ENCODE results near the gene GCA. TPM values are rescaled to one million over a fixed set of nuclear protein-coding genes. Genes with fewer than 3 reads are reported as not detected.

GCA gene
- total and polyA plus RNA-seq, 2 donors from 2014 or later: 25.3 to 45.6 TPM

DNA sequence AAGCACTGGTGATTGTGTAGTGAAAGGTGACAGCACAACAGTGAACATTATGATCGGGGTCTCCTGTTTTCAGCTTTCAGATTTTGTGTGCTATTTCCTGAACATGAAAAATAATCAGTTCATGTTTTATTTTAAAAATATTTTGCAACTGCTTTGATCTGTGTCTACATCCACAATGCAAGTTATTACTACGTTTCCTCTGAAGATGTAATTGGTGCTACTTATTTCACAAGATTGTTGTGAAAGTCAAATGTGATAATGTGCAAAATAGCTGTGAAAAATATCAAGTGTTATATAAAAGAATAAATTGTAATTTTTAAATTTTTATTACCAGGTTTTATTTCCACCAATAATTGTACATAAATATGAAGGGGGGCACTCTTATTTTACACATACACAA lies 6.1 kb upstream of the GCA start:
- TF ChIP-seq, protein P1, sequence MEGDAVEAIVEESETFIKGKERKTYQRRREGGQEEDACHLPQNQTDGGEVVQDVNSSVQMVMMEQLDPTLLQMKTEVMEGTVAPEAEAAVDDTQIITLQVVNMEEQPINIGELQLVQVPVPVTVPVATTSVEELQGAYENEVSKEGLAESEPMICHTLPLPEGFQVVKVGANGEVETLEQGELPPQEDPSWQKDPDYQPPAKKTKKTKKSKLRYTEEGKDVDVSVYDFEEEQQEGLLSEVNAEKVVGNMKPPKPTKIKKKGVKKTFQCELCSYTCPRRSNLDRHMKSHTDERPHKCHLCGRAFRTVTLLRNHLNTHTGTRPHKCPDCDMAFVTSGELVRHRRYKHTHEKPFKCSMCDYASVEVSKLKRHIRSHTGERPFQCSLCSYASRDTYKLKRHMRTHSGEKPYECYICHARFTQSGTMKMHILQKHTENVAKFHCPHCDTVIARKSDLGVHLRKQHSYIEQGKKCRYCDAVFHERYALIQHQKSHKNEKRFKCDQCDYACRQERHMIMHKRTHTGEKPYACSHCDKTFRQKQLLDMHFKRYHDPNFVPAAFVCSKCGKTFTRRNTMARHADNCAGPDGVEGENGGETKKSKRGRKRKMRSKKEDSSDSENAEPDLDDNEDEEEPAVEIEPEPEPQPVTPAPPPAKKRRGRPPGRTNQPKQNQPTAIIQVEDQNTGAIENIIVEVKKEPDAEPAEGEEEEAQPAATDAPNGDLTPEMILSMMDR (IDR thresholded peaks at IDR 0.05; ENCODE audit: borderline replicate concordance, extremely low read depth, insufficient read depth): no peak
- H3K4me1 ChIP-seq (ENCODE audit: control insufficient read depth in 2 of 3, insufficient read depth in 2 of 3, low read depth in 1 of 3, low read length in 3 of 3): no peaks in the 10 kb centered on the region
- FAIRE-seq (no peak), DNase-seq (no peak)
- no peaks in the 10 kb centered on the region for H3K9me3 ChIP-seq (ENCODE audit: control insufficient read depth in 2 of 3, insufficient read depth in 1 of 3, low read length in 3 of 3)
- intact Hi-C loops (cut with DNase I): no loop called here
- H3K27me3 ChIP-seq (ENCODE audit: control insufficient read depth, insufficient read depth, low read length): no peaks in the 10 kb centered on the region
- no peaks in the 10 kb centered on the region for H3K36me3 ChIP-seq (ENCODE audit: control insufficient read depth in 2 of 3, insufficient read depth in 3 of 3, low read length in 3 of 3)
- no peak overlapping the region for H3K9ac ChIP-seq (ENCODE audit: low read length in 3 of 3)
- H3K4me3 ChIP-seq (ENCODE audit: low read length in 3 of 3): no peak overlapping the region
- no peak overlapping the region for H3K27ac ChIP-seq (ENCODE audit: low read depth in 2 of 2, low read length in 2 of 2)

DNA sequence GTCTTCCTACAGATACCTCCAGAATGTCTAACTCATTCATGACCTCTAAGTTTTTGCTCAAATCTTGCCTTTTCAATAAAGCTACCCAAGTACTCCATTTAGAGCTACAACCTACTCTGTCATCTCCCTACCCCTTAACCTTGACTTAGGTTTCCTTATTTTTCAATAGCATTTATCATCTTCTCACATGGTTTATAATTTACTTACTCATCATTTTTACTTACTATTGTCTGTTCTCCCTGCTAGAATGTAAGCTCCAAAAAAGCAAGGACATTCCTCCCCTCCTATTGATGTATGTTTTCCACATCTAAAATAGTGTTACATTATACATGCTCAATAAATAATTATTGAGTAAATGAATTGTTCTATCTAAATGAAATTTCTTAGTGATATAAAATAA lies 3.1 kb upstream of the GCA start:
- intact Hi-C loops (cut with DNase I): no loop called here
- FAIRE-seq: no peak

DNA sequence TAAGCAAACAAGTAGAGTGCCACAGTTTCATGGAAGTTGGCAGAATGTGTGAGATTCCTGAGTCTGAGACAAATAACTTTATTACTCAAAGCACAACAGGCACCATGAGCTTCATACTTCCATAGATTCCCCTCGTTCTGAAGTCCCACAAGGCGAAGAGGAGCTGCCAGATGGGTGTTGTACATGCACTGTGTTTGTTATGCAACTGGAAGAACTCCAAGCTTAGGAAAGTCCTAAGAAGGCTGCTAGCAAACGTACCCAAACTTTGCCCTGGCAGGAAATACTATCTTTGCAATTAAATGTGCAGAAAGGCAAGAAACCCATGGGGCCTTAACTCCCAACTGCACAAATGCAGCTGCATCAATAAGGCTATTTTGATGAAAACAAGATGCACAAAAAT lies 1.6 kb upstream of the GCA start:
- Histone ChIP-seq H3K27ac (ENCODE audit: low read depth in 2 of 2, low read length in 2 of 2) (no peak overlapping the region), H3K4me3 (ENCODE audit: low read length in 3 of 3) (no peak overlapping the region), H3K9me3 (ENCODE audit: control insufficient read depth in 2 of 3, insufficient read depth in 1 of 3, low read length in 3 of 3) (no peaks in the 10 kb centered on the region), H3K27me3 (ENCODE audit: control insufficient read depth, insufficient read depth, low read length) (no peaks in the 10 kb centered on the region), H3K36me3 (ENCODE audit: control insufficient read depth in 2 of 3, insufficient read depth in 3 of 3, low read length in 3 of 3) (no peaks in the 10 kb centered on the region), H3K9ac (ENCODE audit: low read length in 3 of 3) (no peak overlapping the region), H3K4me1 (ENCODE audit: control insufficient read depth in 2 of 3, insufficient read depth in 2 of 3, low read depth in 1 of 3, low read length in 3 of 3) (peaks cover 0 to 6% (median 0%) of the 10 kb centered on the region in 3 donors)
- intact Hi-C loops (cut with DNase I): no loop called here
- FAIRE-seq (no peak), DNase-seq (no peak)
- TF ChIP-seq, protein P1 (IDR thresholded peaks at IDR 0.05; ENCODE audit: borderline replicate concordance, extremely low read depth, insufficient read depth): no peak

More for the DNA sequence above, 3.1 kb upstream of the GCA start:
- TF ChIP-seq, protein P1 (IDR thresholded peaks at IDR 0.05; ENCODE audit: borderline replicate concordance, extremely low read depth, insufficient read depth): no peak
- Histone ChIP-seq H3K4me1 (ENCODE audit: control insufficient read depth in 2 of 3, insufficient read depth in 2 of 3, low read depth in 1 of 3, low read length in 3 of 3) (peaks cover 0 to 6% (median 0%) of the 10 kb centered on the region in 3 donors), H3K27me3 (ENCODE audit: control insufficient read depth, insufficient read depth, low read length) (no peaks in the 10 kb centered on the region), H3K9me3 (ENCODE audit: control insufficient read depth in 2 of 3, insufficient read depth in 1 of 3, low read length in 3 of 3) (no peaks in the 10 kb centered on the region), H3K27ac (ENCODE audit: low read depth in 2 of 2, low read length in 2 of 2) (no peak overlapping the region), H3K9ac (ENCODE audit: low read length in 3 of 3) (no peak overlapping the region), H3K36me3 (ENCODE audit: control insufficient read depth in 2 of 3, insufficient read depth in 3 of 3, low read length in 3 of 3) (no peaks in the 10 kb centered on the region), H3K4me3 (ENCODE audit: low read length in 3 of 3) (no peak overlapping the region)
- no peak for DNase-seq

DNA sequence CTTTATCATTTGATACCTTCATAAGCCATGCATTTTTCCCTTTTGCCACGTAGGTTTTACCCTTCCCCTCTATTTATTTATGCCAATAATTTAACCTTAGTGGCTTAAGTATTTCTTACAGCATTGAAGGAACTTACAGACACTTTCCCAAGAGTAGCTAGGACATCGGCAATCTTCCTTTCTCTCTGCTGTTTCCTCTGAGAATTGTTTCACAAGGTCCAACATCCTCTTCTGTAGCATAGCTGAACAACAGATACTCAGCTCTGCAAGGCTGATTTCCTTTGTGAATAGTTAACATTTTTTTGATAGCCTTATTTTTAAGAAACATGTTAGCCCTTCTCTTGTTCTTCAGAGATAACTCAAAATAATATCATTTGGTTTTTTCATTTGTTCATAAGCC lies 1.1 kb upstream of the GCA start:
- intact Hi-C loops (cut with DNase I): no loop called here
- Histone ChIP-seq H3K9ac (ENCODE audit: low read length in 3 of 3) (no peak overlapping the region), H3K36me3 (ENCODE audit: control insufficient read depth in 2 of 3, insufficient read depth in 3 of 3, low read length in 3 of 3) (no peaks in the 10 kb centered on the region), H3K27ac (ENCODE audit: low read depth in 2 of 2, low read length in 2 of 2) (no peak overlapping the region), H3K4me3 (ENCODE audit: low read length in 3 of 3) (no peak overlapping the region), H3K27me3 (ENCODE audit: control insufficient read depth, insufficient read depth, low read length) (no peaks in the 10 kb centered on the region), H3K9me3 (ENCODE audit: control insufficient read depth in 2 of 3, insufficient read depth in 1 of 3, low read length in 3 of 3) (no peaks in the 10 kb centered on the region), H3K4me1 (ENCODE audit: control insufficient read depth in 2 of 3, insufficient read depth in 2 of 3, low read depth in 1 of 3, low read length in 3 of 3) (peaks cover 0 to 6% (median 0%) of the 10 kb centered on the region in 3 donors)
- FAIRE-seq: no peak
- TF ChIP-seq, protein P1 (IDR thresholded peaks at IDR 0.05; ENCODE audit: borderline replicate concordance, extremely low read depth, insufficient read depth): no peak
- no peak for DNase-seq

Measured in kidney (tissue), 14 donors.